NCI-H2227 treated with DMSO at 0.1 percent for 48 hours (cell line): ENCODE data around the gene MRPS2.

Experiments
- DNase-seq: peaks from one replicate; lab custom pipeline; 2025; lab: John Stamatoyannopoulos, UW

MRPS2 gene

DNA sequence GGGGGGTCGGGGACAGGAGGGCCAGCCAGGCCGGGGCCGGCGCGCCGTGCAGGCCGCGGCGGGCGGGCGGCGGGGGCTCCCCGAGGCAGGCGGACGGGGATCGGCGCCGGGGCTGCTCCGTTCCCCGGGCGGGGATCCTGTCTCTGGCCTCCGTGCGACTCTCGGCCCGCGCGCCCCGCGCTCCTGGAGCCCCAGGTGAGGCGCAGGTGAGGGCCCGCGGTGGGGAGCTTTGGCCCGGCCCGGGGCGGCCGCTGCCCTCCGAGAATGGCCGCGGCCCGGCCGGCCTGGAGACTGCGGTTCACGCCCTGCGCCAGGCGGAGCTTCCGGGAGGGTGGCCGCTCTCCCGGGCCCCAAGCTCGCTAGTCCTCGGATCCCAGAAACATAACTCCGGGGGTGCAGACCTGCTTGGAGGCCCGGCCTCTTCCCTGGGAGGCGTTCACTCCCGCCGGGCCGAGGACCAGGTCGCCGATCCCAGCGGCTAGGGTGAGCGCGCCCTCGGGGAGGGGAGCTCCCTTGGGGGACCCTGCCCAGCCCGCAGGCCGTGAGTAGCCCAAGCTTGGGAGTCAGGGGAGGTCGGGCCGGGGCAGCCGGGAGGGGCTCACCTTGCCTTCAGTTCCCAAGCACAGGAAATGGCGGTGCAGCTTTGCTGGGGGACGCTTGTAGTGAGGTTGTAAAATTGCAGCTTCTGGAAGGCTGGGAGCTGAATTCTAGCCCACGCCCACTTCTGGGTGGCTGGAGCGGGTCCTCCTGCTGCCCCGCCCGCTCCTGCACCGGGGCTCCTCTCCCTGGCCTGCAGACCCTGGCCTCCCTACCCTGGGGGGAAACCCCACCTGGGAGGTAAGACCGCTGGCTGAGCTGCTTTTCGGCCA, 20.2 kb upstream of the MRPS2 start:
- DNase-seq: no peak

DNA sequence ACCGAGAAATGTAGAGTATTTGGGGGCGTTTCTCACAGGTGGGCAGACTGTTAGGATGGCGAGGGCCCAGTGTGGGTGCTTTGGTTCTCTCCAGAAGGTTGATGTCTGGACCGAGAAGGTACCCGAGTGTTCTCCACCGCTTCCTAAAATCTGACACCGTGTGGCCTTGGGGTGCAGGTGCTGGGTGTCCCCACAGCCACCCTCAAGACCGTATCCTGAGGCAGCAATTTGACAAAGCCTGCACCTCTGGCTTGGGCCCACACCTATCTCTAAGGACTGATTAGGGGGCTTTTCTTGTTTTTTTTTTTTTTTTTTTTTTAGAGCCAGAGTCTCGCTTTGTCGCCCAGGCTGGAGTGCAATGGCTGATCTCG, 19.6 kb upstream of the MRPS2 start:
- DNase-seq: no peak

DNA sequence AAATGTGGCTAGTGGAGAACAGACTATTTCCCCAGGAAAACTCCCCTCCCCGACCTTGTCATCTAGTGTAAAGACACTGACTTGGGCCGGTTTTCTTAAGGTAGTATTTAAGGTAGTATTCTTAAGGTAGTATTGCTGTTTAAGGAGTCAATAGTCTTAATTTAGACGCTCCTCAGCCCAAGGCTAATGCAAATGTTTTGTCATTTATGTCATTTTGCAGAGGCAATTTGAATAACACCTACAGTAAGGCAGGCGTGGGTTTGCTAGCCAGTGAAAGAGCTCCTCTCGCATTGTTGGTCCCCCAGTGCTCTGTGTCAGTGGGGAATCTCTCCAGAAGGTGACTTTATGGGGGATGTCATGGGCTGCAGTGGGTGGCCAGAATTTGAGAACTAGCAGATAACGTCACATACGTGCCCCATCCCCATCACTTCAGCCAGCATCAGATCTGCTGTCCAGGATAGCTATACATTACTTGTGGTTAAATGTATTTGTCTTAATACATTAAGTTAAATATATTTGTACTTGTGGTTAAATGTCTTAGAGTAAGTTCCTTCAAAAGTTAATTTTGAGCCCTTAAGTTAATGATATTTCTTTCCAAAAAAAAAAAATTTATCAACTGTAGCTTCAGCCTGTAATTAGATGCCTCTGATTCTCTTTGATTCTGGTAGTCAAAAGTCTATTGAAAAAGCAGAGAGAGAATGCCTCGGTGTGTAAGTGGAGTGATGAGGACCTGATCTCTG, 18.3 kb upstream of the MRPS2 start:
- DNase-seq: no peak

DNA sequence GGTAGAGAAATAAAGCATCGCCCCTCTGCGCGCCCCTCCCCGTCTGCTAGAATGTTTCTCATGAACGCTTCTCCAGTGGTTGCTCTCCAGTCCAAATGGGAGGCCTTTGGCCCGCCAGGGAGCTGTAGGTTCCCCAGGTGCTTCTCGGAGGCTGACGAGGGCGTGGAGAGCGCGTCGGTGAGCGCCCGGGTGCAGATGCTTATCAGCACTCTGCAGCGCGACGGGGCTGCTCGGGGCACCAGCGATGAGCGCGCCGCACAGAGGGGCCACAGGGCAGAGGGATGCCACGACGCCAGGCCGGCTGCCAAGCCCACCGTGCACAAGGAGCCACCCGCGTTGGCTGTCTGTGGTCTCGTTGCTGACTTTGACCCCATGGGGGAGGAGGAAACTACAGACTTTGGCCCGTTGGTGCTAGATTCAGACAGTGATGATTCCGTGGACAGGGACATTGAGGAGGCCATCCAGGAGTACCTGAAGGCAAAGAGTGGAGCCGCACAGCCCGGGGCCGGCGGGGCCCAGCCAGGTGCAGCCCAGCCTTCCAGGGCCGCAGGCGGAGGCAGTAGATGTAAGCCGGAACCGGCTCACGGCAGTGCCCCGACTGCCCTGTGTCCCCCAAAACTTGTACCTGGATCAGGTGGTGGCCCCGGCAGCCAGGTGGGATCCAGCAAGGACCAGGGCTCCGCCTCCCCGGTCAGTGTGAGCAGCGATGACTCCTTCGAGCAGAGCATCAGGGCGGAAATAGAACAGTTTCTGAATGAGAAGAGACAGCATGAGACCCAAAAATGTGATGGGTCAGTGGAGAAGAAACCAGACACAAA, 15.8 kb upstream of the MRPS2 start:
- DNase-seq: no peak

DNA sequence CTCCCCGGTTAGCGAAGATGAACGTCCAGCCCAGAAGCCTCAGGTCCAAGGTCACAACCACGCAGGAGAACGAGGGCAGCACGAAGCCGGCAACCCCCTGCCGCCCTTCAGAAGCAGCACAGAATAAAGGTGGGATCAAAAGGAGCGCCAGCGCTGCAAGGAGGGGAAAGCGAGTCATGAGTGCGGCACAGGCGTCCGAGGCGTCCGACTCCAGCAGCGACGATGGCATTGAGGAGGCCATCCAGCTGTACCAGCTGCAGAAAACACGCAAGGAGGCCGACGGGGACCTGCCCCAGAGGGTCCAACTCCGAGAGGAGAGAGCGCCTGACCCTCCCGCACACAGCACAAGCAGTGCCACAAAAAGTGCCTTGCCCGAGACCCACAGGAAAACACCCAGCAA, 15.1 kb upstream of the MRPS2 start:
- no peak for DNase-seq

DNA sequence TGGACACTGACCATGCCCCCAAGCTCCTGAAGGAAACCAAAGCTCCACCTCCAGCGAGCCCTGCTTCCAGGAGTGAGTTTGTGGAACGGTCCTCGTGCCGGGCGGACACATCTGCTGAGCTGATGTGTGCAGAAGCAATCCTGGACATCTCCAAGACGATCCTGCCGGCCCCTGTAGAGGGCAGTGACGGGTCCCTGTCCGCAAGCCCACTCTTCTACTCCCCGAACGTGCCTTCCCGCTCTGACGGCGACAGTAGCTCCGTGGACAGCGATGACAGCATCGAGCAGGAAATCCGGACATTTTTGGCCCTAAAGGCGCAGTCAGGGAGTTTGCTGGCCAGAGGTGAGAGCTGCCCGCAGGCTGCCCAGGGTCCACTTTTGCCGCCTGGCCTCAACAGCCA, 14.7 kb upstream of the MRPS2 start:
- DNase-seq: no peak

DNA sequence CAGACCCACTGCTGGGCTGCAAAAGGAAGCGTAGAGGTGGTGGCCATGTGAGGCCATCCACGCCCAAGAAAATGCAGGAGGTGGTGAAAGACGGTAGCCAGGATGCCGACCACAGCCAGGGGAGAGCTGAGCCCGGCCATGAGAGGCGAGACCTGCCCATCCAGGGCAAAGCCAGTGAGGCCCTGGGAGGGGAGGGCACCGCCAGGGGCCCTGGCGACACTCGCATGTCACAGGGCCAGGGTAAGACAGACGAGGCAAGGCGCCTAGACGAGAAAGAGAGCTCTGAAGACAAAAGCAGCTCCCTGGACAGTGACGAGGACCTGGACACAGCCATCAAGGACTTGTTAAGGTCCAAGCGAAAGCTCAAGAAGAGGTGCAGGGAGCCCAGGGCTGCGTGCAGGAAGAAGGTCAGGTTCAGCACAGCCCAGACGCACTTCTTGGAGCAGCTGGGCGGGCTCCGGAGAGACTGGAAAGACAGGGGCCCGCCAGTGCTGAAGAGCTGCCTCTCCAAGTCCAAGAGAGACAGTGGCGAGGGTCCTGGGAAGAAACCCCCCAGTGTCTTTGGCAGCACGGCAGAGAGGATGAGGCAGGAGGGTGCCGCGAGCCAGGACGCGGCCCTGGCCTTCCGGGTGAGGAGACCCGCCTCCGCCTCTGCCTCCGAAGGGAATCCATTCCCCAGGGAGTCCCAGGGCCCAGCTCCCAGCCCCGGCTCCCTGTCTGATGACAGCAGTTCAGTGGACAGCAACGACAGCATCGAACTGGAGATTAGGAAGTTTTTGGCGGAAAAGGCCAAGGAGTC, 14.0 kb upstream of the MRPS2 start:
- DNase-seq: no peak

DNA sequence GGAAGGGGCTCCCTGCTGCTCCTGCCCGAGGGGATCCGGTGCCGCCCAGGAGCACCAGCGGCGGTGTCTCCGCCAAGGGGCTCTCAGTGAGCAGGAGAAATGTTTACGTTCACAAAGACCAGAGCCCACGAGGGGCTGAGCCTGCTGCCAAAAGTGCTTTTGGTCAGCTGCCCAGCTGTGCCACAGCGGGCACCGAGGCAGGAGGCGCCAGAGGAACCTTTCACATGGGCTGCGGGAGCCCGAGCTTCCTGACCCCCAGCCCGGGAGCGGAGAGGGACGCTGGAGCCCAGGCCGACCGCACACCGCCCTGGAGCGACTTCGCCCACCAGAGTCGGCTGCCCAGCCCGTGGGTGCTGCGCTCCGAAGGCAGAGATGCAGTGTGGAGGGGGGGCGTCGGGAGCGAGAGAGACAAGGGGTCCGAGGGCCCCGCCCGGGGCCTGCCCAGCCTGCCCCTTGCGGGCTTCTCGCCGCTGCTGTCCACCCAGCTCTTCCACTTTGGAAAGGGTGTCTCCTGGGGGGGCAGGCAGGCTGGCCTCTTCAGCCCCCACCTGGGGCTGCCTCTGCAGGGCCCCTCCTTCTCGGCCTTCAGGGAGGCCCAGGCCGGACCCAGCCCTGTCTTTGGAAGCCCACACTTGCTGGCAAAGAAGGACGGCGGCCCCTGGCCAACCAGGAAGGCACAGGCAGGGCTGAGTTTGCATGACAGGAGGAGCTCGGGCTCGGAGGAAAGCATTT, 13.0 kb upstream of the MRPS2 start:
- no peak for DNase-seq

DNA sequence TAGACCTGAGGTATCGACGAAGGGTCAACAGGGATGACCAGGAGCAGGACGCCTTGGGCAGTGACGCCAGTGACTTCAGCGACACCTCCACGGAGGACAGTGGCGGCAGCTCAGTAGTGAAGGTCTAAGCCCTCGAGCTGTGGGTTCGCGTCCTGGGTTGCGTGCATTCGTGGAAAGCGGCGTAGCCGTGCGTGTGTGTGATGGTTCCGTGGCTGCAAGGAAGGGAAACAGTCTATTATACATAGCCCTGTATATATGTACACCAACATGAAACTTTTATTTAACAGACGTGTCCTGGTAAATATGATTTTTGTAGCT, 12.5 kb upstream of the MRPS2 start:
- DNase-seq: no peak

DNA sequence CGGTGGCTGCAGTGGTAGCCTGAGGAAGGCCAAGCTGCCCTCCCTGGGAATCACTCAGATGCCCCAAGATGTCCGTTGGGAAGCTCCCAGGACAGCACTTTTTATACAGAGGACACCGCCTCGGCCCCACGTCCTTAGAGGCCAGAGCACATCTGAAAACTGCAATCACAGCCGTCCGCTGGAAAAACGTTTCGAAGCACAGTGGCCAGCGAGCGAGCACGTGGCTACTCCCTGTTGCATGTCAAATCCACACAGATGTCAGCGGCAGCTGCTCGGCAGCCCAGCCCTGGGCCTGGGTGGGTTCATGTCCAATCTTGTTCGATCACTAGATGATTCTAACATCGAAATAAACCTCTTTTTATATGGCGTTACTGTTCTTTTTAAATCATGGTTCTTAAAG, 12.0 kb upstream of the MRPS2 start:
- no peak for DNase-seq

DNA sequence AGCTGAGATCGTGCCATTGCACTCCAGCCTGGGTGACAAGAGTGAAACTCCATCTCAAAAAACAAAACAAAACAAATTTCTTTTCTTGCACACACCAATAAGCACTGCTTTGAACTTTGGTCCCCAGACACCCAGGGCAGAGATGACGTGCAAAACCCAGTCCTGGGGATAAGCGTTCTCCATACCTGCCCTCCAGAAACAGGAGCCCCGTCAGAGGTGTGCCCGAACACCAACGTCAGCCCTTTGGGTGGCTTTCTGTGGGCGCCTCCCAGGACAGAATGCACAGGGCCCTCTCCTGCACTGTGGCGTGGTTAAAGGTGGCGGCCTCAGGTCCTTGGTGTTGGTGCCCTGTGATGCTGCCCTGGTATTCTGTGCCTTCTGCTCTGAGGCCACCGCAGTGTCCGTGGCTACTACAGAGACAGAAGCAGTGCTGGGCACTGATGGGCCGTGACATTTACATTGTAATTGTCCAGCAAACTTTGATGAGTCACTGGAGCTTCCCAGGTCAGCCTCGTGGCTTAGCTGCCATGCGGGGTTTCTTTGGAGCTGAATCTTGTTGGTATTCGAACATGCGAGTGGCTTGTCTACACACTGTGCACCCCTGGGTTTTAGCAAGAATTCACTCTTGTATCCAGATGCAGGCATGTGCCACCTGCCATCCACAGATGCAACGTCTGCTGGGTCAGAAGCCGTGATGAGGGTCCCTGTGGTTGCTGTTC, 11.1 kb upstream of the MRPS2 start:
- no peak for DNase-seq

DNA sequence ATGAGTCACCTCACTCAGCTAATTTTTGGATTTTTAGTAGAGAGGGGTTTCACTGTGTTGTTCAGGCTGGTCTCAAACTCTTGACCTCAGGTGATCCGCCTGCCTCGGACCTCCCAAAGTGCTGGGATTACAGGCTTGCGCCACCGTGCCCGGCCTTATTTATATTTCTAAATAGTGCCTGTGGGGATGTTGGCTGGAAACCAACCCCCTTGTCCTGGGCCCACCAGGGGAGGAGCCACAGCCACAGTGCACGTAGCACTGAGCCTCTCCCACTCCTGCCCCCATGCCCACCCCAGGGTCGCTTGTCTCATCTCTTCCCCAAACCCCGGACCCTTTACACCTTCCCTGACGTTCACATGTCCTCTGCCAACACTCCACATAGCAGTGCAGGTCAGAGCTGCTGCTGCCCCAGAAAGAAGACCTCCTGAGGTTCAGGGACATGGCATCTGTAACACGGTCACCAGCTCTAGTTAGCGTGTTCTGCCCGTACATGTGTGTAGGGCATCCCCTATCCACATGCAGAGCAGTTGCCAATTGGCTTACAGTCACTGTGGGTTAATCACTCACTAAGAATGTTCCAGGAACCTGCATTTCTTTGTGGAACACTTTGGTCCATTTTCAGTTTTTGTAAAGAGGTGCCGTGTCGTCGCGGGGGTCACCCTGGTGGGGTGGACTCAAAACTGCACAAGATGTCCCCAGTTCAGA, 10.2 kb upstream of the MRPS2 start:
- DNase-seq: no peak

DNA sequence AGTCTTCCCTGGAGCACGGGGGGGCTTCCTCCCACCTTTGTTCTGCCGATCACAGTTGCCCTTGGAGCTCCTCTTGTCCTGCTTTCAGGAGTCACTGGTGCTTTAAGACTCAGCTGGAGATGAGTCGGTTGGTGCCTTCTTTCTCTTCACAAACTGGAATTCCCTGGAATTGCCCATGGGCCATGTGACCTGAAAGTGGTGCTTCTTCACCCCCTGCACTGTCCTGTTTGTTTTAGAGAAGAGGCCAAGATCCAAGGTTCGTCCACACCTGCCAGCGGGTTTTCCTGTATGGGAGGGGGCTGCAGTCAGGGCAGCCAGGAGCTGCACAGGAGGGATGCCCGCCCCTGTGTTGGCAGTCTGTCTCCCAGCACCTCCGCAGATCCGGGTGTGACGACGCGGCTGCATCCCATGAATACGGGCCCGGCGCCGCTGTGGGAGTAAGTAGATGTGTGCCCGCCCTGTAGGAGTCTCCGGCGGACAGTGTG, 9.5 kb upstream of the MRPS2 start:
- no peak for DNase-seq

DNA sequence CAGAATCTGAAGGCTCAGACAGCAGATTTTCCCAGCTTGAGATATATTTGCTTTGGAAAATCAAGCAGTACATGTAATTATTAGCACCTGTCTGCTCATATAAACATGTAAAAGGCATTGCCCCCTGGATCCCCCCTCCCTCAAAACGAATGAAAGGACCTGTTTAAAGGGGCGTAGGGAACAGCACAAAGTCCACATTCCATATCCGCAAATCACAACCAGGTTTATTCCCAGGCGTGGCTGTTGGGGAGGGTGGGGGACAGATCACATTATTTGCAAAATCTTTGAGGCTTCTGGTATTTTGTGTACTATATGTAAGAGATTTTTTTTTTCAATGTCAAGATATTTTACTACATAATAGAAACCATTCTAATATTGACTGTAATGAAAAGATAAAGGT, 8.7 kb upstream of the MRPS2 start:
- no peak for DNase-seq

DNA sequence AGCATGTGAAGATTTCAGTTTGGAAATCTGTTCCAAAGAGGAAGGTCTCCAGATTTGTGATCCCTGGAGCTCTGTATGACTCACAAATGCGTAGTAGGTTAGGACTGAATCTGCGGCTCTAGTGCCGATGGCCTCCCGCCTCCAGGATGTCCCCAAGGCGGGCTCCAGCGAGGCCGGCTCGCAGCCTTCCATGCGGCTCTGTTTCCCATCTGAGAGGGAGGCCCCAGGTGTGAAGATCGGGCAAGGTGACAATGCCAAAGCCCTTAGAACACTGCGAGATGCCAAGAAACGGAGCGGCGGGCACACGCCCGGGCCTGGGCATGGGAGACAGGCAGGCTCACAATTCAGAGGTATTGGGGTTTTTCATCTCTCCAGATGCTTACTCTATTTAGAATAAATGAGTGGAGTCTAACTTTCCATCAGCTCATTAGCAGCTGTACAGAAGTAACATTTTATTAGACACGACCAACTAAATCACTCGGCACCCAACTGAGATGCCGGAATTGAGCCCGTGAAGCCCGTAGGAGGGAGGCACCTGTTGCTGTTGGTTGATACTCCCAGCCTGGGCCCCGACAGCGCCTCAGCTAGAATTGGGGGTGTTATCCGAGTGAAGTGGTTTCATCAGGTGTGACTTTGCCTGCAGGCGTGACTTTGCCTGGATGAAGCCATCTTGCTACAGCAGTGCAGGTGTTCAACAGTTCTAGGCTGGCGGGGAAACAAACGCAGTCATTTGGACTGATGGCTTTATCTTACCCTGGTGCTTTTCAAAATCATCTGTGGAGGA, 7.4 kb upstream of the MRPS2 start:
- DNase-seq: no peak

DNA sequence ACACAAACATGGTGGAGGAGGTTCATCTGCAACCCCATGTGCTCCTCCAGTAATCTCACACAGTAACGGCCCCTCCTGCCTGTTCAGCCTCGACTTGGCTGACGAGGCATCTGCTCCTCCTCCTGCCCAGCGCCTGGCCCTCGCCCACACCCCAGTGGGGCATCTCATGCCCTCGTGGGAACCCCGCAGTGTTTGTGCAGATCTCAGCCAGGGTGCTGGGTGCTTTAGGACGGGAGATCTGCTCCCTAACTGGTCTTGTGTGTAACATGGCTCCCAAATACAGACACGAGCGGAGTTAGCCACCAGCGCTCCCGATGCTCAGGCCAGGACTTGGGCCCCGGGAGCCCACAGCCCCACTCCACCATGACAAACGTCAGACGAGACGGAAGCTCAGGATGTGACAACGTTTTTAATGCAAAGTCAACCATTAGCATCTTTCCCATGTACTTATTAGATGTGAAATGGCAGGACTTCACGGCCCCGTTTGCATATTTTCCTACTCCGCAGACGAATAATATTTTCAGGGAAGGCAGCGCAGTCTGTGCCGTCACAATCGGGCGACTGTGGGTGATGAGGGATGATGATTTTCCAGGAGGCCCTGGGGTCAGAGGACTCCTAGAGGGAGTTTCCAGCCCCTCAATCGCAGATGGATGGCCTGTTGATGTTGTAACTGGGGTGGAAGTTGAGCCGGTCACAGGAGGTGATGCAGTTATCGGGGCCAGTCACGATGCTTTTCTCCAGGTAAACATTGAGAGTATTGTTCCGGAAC, 5.5 kb upstream of the MRPS2 start:
- no peak for DNase-seq

DNA sequence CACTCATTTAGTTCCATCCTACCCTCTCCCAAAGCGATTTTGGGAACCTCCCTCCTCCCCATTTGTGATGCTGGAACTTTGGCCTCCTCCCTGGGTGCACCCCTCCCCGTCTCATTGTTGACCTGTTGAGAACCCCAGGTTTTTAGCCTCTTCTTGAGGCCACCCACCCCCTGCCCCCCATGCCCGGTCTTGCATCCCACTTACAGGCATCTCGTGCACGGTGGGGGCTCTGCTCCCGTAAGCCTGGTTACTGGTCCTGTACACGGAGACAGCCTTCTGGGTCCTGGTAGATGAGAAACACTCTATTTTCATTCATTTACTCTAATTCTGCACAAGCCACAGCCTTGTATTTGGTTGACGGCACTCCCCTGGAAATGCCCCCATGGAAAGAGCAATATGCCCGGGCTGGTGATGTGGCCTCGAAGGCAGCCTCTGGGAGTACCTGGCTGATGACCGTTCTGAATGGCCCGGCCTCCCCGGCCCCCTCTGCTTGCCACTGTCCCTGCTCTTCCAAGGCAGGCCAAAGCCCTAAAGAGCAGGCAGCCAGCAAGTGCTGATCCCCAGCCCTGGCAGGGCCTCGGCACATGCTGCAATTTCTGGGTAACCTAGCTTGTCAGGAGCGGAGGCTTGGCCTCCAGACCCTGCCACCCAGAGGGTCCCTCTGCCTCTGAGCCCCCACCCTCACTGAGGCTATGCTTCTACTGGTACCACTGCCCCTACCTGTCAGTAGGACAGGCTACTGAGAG, 1.9 kb upstream of the MRPS2 start:
- DNase-seq: no peak
